ENCODE measurements around the gene FRG2C.
"Not testable (repeated sequence)": the region's sequence is repeated elsewhere in the genome, so short reads cannot be mapped to it uniquely, and the experiment has no call there.

The FRG2C gene

GRCh38 chr3:75664028-75664427 lies at the start of gene FRG2C:
TSS of gene FRG2C (plus strand) at chr3:75664328. CDS start at chr3:75664380, 52 bp downstream.
- not testable (repeated sequence) for DNase-seq (ENCODE audit: extremely low read depth in 1 of 2, low read depth in 1 of 2)

GRCh38 chr3:75618666-75619305 lies 45.3 kb upstream of the FRG2C start:
- DNase-seq (ENCODE audit: extremely low read depth in 1 of 2, low read depth in 1 of 2): not testable (repeated sequence)

GRCh38 chr3:75619481-75620031 lies 44.6 kb upstream of the FRG2C start:
- not testable (repeated sequence) for DNase-seq (ENCODE audit: extremely low read depth in 1 of 2, low read depth in 1 of 2)

GRCh38 chr3:75621772-75622171 lies 42.4 kb upstream of the FRG2C start:
- not testable (repeated sequence) for DNase-seq (ENCODE audit: extremely low read depth in 1 of 2, low read depth in 1 of 2)

- not testable (repeated sequence) for DNase-seq (ENCODE audit: extremely low read depth in 1 of 2, low read depth in 1 of 2)
Observed at GRCh38 chr3:75623656-75624055, 40.5 kb upstream of the FRG2C start.

DNA sequence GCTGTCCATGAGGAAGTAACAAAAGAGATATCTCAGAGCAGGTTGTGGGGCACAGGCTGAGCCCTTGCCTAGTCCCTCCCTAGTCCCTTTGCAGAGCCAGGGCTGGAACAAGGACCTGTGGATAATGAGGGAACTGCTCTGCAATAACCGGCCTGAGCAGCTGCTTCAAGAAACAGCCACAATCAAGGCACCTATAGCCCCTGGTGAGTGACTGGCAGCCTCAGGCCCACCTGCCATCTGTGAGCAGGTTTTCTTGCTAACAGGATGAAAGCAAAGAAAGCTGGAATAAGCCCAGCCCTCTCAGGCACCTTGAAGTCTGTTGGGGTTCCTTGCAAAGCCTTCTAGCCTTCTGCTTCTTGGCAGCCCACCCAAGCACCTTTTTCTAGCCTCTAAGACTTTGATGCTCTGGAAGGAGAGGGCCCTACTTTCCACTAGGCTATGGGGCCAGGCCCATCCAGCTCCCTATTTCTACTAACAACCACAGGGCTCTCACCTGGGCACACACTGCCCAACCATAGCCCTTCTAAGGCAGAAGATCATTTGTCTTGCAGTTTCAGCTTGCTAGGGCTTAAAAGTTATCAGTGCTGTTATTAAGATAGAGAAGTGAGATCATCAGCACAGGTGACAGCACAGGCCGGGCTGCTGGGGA lies 33.1 kb upstream of the FRG2C start:
- not testable (repeated sequence) for DNase-seq (ENCODE audit: extremely low read depth in 1 of 2, low read depth in 1 of 2)

GRCh38 chr3:75631541-75631940 lies 32.6 kb upstream of the FRG2C start:
- no peak for DNase-seq (ENCODE audit: extremely low read depth in 1 of 2, low read depth in 1 of 2)

GRCh38 chr3:75638947-75639346 lies 25.2 kb upstream of the FRG2C start:
- not testable (repeated sequence) for DNase-seq (ENCODE audit: extremely low read depth in 1 of 2, low read depth in 1 of 2)

DNA sequence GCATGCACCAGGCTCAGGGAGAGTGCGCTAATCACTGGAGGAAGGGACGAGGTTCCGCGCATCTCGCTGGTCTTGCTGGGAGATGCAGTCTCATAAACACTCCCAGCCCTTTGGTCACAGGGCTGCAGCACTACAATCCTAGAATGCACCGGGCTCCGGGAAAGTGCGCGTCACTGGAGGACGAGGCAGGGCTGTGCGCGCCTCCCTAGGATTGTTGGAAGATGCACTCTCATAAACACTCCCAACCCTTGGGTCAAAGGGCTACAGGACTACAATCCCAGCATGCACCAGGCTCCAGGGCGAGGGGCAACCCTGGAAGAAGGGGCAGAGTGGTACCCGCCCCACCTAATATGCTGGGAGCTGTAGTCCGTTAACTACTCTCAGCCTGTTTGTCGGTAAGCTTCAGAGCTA lies 23.0 kb upstream of the FRG2C start:
- not testable (repeated sequence) for DNase-seq (ENCODE audit: extremely low read depth in 1 of 2, low read depth in 1 of 2)

DNA sequence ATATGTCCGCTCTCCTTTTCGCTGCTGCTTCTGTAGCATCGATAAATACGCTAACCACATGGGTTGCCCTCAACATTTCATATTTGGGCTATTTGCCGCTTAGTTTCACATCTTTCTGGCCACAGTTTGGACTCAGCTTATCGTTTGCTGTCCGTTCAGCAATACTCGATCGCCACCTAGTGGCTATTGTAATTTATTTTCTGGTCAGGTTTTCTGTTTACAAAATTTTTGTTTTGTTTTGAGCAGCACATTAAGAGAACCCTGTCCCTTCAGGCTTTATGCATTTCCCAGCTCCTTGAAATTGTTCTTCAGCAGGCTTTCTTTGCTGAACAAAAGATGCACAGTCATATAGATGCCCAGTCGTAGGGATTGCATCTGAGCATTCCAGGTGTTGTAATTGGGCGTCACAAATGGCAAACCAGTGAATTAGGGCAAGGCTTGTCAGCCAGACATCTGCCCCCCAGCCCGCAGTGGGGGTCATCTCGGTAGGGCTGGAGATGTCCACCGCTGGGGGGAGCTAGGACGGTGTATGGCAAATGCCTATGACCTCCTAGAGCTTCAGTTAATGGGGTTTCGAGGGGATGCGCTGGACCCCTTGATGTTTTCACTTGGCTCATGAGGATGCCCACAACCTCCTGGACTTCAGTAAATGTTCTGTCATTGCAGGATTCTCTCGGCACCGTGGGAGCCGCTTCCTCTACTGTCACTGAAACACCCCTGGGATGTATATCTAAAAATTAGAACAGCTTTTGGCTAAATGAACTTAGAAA lies 20.9 kb upstream of the FRG2C start:
- not testable (repeated sequence) for DNase-seq (ENCODE audit: extremely low read depth in 1 of 2, low read depth in 1 of 2)

DNA sequence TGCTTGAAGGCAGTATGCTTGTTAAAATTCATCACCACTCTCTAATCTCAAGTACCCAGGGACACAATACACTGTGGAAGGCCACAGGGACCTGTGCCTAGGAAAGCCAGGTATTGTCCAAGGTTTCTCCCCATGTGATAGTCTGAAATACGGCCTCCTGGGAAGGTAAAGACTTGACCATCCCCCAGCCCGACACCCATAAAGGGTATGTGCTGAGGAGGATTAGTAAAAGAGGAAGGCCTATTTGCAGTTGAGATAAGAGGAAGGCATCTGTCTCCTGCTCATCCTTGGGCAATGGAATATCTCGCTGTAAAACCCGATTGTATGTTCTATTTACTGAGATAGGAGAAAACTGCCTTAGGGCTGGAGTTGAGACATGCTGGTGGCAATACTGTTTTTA lies 18.6 kb upstream of the FRG2C start:
- not testable (repeated sequence) for DNase-seq (ENCODE audit: extremely low read depth in 1 of 2, low read depth in 1 of 2)

GRCh38 chr3:75650191-75650590 lies 13.9 kb upstream of the FRG2C start:
- DNase-seq (ENCODE audit: extremely low read depth in 1 of 2, low read depth in 1 of 2): no peak

DNA sequence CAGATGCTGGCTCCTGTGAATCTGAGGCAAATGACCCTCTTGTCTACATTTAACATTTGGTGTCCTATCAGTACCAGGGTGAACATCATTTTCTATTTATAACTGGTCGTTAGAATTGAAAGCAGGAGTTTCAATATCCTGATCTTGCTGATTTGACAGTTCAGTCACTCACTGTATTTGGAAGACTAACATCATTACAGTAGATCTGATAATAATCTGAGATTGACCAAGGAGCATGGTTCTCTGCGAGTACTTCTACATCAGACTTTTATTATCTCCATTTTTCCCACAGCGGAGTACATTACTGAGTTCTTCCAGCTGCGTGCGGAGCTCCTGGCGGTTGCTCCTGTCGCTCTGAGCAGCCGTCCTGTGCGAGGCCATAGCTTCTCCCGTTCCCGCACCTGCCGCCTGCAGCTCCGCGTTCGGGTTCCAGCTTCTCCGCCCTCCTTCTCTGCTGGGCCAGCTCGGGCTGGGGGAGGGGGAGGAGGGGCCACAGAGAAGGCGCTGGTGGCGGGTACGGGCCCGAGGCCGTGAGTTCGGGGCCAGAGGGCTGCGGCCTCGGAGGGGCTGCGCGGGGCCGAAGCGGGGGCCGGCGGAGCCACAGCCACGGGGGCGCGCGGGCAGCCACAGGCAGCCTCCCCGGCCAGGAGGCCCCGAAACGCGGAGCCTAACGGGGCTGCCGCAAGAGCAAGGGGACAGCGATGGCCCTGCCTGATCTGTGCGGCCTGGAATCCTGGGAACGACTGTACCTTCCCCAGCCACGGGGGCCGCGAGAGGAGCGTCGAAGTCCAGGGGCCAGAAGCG lies 8.8 kb upstream of the FRG2C start:
- not testable (repeated sequence) for DNase-seq (ENCODE audit: extremely low read depth in 1 of 2, low read depth in 1 of 2)

GRCh38 chr3:75655956-75656355 lies 8.2 kb upstream of the FRG2C start:
- not testable (repeated sequence) for DNase-seq (ENCODE audit: extremely low read depth in 1 of 2, low read depth in 1 of 2)

GRCh38 chr3:75658411-75659107 lies 5.6 kb upstream of the FRG2C start:
- not testable (repeated sequence) for DNase-seq (ENCODE audit: extremely low read depth in 1 of 2, low read depth in 1 of 2)

DNA sequence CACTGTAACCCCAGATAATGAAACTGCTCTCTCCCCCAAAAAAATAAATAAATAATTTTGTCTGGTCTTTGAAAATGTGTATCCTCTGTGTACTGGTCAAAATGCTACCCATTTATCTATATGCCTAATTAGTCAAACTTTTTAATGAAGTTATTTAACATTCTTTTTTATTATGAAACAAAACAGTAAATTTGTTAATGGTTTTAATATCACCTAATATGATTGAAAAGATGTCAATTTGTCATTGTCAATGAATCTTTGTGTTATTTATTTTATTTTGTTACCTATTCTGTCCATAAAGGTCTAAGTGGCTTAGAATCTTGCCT lies 5.1 kb upstream of the FRG2C start:
- not testable (repeated sequence) for DNase-seq (ENCODE audit: extremely low read depth in 1 of 2, low read depth in 1 of 2)

GRCh38 chr3:75665626-75666025 lies 1.5 kb downstream of the FRG2C start:
- not testable (repeated sequence) for DNase-seq (ENCODE audit: extremely low read depth in 1 of 2, low read depth in 1 of 2)

DNA sequence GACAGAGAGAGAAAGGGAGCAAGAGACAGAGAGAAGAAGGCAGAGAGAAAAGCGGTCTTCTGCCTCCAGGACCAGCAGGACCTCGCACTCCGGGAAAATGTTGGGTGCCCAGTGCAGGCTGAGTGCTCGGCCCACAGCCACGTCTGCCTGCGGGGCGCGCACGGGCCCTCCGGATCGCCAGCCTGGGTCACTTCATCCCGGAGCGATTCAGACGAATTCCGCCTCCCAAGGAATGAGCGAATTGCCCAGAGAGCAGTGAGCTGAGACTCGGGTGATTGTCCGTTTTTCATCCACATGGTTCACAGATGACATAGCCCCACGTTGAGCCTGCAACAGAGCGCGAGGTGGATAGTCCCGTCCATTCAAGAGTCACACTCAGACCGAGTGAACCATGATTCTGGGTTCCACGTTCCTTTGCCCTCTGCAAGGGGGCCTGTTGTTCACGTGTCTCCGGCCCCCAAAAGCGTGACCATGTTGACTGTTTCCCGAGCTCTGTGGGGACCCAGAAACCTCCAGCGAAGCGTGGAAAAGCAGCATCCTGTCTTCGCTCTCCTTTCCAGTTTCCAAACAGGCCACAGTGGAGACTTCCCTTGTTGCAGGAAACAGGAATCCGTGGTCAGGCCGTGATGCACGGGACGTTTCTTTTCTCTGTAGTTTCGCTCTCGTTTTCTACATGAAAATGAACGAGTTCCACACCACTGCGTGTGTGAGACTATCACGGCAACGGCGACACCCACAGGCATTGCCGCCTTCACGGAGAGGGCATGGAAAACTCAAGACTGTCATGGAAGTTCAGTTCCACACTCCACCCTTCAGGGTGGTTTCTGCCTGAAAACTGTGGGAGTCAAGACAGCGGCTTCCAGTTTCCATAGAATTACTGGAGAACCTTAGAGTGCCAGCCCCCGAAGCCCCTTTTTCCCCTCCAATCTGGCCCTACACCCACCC lies 3.9 kb downstream of the FRG2C start:
- DNase-seq (ENCODE audit: extremely low read depth in 1 of 2, low read depth in 1 of 2): not testable (repeated sequence)

DNA sequence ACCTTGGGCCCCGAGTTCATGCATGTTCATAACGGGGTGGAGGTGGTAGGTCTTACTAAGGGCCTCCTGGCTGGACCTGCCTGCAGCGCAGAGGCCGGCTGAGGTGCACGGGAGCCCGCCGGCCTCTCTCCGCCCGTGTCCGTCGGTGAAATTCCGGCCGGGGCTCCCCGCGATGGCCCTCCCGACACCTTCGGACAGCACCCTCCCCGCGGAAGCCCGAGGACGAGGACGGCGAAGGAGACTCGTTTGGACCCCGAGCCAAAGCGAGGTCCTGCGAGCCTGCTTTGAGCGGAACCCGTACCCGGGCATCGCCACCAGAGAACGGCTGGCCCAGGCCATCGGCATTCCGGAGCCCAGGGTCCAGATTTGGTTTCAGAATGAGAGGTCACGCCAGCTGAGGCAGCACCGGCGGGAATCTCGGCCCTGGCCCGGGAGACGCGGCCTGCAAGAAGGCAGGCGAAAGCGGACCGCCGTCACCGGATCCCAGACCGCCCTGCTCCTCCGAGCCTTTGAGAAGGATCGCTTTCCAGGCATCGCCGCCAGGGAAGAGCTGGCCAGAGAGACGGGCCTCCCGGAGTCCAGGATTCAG lies 4.7 kb downstream of the FRG2C start:
- DNase-seq (ENCODE audit: extremely low read depth in 1 of 2, low read depth in 1 of 2): peak; percentile 15 to 24

All from activated CD8-positive, alpha-beta memory T cell treated with anti-CD3 and anti-CD28 coated beads for 1 hour (primary cell).